Cortex of kidney (tissue), 1 donor: ENCODE measurements around the gene MFAP3.

Source experiments
- DNase-seq: peaks from one replicate; lab custom pipeline; 2025; lab: John Stamatoyannopoulos, UW

The MFAP3 gene

DNA sequence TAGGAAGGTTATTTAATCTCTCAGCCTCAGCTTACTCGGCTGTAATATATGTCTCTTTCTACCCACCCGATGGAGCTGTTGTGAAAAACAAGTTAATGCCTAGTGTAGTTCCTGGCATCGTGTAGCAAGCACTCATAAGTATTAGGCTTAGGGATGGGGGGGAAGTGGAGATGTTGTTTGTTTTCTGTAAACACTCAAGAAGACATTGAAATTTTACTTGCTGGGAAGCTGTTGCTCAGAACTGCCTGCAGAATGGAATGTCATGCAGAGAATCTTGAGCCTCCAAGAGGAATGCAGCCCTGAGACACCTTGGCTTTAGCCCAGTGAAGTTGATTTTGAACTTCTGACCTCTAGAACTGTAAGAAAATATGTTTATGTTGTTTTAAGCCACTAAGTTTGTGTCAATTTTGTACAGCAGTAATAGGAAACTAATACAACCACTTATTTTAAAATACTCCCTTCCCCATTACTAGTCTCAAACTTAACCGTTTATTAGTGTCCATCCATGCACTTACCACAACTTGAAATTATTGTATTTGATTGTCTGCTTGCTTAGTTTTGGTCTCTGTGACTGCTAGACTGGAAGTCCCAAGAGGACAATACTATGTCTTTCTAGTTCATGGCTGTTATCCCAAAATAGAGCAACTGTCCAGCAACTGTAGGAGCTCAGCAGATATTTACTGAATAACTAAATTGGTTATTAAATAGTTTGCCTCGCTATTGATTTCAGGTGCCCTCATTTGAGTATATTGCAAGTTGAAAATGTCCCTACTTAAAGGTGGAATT is 53.8 kb downstream of the MFAP3 start:
- DNase-seq: no peak

DNA sequence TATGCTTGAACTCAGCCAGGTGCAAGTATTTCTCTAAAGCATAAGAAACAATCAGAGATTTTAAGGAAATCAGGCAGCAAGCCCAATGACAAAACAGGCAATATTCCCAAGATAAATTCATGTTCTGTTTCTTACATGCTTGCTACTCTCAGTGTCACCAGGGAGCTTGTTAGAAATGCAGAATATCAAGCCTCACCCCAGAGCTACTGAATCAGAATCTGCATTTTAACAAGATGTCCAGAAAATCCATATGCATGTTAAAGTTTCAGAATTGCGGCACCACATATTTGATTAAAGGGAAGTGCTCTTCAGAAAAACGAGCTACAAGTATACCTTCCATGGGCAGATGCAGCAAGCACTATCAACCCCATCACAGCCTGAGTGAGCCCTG is 54.4 kb downstream of the MFAP3 start:
- DNase-seq: no peak

DNA sequence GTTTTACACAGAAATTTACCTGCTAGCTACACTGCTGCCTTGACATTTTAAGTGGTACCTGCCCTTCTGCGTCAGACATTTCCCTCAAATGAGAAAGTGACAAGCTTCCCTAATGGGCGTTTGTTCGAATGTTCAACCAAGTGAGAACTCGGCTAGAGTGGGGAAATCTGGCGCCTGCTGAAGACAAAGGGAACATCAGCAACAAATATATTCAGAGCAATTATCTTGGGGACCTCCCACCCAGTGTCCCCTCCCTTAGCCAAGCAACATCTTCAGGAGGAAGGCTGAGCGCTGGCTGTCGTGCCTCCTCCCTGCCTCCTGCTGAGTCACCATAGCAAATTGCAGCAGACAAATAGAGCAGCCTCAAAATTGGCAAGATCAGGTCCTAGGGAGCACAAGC is 57.1 kb downstream of the MFAP3 start:
- DNase-seq: no peak

DNA sequence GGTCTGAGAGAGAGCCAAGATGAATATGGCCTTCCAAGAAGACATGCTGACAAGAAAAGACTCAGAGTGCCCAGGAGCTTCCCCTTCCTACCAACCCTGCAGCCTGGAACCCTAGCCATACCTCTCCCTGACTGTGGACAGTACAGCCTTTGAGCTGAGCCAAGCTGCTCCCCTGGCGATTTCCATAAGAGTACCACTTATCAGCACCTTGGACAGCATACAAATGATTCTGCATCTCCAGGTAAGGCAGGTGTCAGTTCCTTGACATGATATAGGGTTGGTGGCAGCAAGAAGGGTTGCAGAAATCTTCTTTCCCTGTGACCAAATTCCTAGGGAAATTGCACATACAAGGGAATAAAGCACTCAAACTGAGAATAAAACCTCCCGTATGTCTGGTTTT is 58.3 kb downstream of the MFAP3 start:
- no peak for DNase-seq

DNA sequence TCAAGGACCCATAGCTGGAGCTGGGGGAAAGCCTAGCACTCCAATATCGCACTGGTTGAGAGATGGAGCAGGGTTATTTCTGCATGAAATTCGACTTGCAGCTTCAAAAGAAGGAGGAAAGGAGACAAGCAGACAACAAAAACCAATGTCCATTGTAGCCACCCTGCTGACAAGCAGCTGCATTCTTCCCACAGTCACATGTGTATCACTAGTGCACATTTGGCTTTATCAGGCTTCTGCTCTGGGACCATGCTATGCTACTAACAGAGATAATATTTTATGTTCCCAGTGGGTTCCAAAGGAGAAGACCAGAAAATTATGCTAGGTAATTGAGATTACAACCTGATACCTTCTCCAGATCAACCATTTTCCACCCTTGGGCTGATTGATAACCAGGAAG is 59.7 kb downstream of the MFAP3 start:
- no peak for DNase-seq

DNA sequence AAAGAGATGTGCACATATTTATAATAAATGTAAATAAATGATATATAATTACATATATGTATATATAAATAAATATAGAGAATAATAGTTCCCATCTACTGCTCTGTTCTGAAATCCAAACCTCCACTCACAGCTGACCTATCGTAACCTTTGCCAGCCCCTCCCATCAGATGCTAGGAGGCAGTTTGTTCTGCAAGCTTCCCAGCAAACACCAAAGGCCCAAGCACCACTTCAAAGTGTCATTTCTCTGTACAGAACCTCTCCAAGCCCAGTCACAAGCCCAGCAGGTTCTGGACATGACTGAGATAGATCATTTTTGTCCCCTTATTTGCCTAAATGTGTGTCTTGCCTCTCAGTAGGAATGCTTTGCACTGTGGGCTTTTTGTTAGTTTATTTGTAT is 62.4 kb downstream of the MFAP3 start:
- no peak for DNase-seq

DNA sequence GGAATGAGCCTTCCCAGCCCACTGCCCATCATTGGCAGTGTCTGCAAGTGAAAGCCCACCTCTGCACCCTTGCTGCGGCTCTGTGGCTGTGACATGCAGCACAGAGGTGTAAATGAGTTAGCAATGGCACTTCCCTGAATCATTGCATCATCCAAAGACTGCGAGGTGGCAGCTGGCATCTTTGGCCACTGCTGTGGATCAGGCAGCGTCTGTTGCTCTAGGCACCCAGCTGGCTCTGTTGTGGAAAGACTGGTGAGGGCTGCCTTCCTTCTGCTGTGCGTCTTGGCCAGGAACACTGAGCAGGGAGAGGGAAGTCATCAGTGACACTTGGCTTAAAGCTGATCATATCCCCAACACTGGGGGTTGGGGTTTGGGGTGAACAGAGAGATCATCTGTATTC is 64.5 kb downstream of the MFAP3 start:
- DNase-seq: no peak
